Activated CD4-positive, CD25-positive, alpha-beta regulatory T cell treated with anti-CD3 and anti-CD28 coated beads, Interleukin-2, amount 50 U/mL, for 16 hours (primary cell): ENCODE measurements around the gene FCGR3A.
"Not testable (repeated sequence)": the region's sequence is repeated elsewhere in the genome, so short reads cannot be mapped to it uniquely, and the experiment has no call there.

Experiments used
- DNase-seq: peaks from one replicate; pipeline ENCODE4 v3.0.0-alpha.2; 2020; ENCODE audit warnings: low read depth, low spot score

The FCGR3A gene

GRCh38 chr1:161530671-161531641 is 18.7 kb downstream of the FCGR3A start:
- peak; percentile 76 for DNase-seq

DNA sequence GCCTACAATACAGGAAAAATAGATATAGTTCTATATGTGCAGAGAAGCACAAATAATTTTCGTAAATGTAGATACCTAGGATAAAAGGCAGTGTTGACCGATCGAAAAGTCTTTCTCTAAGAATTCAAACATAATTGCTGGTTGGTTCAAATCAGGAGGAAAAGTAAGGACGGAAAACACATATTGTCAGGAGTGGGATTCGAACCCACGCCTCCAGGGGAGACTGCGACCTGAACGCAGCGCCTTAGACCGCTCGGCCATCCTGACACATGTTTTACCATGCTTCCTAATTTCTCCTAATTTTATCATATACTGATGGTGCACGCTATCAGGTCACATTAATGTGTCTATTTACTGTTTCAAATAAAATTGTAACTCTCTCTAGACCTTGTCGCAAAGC is 19.5 kb downstream of the FCGR3A start:
- DNase-seq: peak; percentile 42

DNA sequence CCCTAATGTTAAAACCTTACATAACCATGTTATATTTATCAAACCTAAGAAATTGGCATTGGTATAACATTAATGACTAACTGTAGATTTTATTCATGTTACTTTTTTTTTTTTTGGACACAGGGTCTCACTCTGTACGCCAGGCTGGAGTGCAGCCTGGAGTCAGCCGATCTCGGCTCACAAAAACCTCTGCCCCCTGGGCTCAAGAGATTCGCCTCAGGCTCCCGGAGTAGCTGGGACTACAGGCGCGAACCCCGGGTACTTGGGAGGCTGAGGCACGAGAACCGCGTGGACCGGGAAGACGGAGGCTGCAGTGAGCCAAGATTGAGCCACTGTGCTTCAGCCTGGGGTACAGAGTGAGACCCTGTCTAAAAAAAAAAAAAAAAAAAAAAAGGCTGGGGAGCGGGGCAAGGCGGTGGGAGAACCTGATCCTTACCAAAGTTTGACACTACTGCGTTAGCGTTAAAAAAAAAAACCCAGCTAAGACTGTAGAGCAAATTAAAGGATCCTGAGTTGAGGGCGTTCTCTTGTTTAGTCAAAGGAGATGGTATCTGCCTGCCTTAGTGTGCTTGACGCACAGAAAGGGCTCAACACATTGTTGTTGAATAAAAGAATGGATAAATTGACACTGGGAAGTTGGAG is 20.0 kb downstream of the FCGR3A start:
- DNase-seq: not testable (repeated sequence)

DNA sequence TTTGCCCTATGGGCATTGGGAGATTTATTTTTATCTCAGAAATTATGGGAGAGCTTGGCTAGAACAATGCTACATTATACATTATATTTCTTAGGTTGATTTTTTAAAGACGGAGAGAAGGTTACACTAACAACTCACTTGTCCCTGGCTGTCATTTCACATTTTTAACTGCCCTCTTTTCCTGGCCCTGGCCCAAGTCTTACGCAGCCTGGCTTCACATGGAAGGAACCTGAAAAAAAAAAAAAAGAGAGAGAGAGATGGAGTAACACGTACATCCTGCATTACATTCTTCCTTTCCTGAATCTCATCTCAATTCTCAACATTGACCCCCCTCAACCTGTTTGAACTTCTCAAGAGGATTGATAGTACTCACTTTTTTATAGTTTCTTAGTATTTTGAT is 21.1 kb downstream of the FCGR3A start:
- not testable (repeated sequence) for DNase-seq

- not testable (repeated sequence) for DNase-seq
Measured at GRCh38 chr1:161525918-161526317, 23.7 kb downstream of the FCGR3A start.

DNA sequence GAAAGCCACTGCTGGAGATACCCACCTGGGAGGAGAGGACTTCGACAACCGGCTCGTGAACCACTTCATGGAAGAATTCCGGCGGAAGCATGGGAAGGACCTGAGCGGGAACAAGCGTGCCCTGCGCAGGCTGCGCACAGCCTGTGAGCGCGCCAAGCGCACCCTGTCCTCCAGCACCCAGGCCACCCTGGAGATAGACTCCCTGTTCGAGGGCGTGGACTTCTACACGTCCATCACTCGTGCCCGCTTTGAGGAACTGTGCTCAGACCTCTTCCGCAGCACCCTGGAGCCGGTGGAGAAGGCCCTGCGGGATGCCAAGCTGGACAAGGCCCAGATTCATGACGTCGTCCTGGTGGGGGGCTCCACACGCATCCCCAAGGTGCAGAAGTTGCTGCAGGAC is 24.3 kb downstream of the FCGR3A start:
- not testable (repeated sequence) for DNase-seq

DNA sequence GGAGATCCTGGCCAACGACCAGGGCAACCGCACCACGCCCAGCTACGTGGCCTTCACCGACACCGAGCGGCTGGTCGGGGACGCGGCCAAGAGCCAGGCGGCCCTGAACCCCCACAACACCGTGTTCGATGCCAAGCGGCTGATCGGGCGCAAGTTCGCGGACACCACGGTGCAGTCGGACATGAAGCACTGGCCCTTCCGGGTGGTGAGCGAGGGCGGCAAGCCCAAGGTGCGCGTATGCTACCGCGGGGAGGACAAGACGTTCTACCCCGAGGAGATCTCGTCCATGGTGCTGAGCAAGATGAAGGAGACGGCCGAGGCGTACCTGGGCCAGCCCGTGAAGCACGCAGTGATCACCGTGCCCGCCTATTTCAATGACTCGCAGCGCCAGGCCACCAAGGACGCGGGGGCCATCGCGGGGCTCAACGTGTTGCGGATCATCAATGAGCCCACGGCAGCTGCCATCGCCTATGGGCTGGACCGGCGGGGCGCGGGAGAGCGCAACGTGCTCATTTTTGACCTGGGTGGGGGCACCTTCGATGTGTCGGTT is 24.8 kb downstream of the FCGR3A start:
- not testable (repeated sequence) for DNase-seq

DNA sequence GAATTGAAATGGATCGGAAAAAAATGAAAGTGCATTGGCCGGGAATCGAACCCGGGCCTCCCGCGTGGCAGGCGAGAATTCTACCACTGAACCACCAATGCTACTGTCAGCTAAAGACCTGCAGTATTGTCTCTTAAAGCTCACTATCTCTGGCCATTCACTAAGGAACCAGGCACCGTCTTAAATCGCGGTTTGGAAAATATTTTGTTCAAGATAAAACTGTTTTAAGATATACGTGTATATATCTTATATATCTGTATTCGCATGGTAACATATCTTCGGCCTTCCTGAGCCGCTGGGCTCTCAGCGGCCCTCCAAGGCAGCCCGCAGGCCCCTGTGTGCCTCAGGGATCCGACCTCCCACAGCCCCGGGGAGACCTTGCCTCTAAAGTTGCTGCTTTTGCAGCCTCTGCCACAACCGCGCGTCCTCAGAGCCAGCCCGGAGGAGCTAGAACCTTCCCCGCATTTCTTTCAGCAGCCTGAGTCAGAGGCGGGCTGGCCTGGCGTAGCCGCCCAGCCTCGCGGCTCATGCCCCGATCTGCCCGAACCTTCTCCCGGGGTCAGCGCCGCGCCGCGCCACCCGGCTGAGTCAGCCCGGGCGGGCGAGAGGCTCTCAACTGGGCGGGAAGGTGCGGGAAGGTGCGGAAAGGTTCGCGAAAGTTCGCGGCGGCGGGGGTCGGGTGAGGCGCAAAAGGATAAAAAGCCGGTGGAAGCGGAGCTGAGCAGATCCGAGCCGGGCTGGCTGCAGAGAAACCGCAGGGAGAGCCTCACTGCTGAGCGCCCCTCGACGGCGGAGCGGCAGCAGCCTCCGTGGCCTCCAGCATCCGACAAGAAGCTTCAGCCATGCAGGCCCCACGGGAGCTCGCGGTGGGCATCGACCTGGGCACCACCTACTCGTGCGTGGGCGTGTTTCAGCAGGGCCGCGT is 25.5 kb downstream of the FCGR3A start, which contains the start of gene HSPA6:
Gene HSPA6, plus strand, starts transcription at position 724 of the 925 bp plus-strand sequence. Its CDS starts 119 bp downstream, at position 843.
- peak; percentile 72 for DNase-seq

- DNase-seq: not testable (repeated sequence)
Measured at GRCh38 chr1:161523041-161523816, 26.4 kb downstream of the FCGR3A start.

DNA sequence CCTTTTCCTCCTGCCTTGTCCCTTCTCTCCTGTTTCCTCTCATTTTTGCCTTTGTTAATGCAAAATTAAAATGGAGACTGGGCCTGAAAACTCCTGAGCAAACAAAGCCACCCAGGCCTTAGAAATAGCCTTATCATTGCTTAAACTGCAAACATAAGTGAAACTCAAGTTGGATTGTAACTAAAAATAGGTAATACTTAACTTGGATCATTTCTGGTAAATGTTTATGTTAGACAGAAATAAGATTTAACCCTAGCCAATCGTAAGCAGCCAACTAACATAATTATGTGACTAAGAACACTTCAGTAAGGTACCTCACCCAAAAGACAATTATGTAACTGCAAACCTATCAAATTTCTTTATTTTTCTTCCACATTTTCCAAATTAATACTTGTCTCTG is 35.7 kb downstream of the FCGR3A start:
- DNase-seq: not testable (repeated sequence)

- not testable (repeated sequence) for DNase-seq
Measured at GRCh38 chr1:161513448-161513780, 36.2 kb downstream of the FCGR3A start.

DNA sequence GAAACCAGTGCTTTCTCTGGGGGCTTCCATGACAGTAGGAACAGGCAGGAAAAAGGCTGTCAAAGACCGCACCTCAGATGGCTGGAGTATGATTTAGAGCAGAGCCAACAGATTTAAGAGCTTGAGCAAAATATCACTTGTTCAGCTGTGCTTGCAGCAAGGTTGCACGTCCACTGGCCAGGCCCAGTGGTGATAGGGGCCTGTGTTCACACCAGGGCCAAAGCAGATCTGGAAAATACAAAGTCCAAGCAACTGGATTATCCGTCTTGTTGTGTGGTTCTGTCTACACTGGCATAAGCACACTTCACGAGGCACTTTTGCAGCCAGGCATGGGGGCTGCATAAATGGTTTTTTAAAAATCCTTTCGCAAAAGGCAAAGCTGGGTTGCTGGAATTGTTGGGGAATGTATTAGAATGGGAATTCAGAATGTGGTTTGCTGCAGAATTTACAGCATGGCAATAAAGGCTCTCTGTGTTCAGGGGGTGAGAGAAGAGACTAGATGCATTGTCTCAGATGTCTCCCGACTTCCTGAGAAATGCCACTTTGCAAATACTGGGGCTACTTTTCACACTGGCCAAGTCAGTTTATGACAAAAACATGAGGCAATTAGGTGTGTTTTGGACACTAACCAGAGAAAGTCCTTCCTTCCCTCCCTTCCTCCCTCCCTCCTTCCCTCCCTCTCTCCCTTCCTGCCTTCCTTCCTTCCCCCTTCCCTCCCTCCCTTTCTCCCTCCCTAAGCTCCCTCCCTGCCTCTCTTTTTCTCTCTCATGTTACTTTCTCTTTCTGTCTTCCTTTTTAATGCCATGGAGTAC is 36.8 kb downstream of the FCGR3A start:
- DNase-seq: not testable (repeated sequence)

DNA sequence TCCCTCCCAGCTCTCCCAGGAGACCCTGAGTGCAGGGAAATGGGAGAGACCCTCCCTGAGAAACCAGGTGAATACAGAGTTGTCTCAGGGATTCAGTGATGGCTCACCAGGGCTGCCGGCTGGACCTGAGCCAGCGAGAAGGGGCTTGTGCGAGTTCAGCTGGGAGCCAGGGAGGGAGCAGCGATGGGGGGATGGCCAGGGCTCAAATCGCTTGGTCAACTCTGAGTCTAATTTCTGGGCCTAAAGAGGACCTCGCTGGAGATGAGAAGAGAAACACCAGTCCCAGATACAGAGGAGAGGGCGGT is 37.9 kb downstream of the FCGR3A start:
- no peak for DNase-seq

DNA sequence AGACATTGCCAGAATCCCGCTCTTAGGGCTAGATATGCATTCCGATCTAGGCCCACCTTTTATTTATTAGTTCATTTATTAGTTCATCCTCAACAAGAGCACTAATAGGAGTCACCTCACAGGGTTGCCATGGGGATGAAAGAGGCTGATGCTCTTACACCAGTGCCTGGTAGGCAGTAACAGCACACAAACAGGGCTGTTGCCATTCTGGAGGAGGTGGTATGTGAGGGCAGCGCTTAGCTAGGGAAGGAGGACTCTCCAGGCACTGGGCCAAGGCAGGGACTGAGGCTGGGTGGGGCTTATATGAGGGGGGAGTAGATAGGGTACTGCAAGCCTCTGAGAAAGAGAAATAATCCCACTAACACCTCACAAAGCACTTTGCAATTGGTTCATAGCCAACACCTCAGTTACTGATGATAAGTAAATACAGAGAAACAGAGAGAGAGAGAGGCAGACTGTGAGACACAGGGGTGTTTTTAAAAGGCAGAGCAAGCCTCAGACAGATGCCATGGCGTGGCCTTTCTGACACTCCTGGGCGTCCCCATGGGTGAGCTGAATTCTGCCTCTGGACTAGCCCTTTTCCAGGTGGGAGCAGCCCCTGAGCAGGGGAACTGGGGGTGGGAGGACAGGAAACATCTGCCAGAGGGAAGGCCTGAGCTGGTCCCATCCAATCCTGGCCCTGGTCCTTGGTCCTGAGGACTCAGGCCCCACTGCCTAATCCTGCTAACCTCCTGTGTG is 38.4 kb downstream of the FCGR3A start:
- no peak for DNase-seq

GRCh38 chr1:161510477-161510876 is 39.1 kb downstream of the FCGR3A start:
- DNase-seq: no peak

DNA sequence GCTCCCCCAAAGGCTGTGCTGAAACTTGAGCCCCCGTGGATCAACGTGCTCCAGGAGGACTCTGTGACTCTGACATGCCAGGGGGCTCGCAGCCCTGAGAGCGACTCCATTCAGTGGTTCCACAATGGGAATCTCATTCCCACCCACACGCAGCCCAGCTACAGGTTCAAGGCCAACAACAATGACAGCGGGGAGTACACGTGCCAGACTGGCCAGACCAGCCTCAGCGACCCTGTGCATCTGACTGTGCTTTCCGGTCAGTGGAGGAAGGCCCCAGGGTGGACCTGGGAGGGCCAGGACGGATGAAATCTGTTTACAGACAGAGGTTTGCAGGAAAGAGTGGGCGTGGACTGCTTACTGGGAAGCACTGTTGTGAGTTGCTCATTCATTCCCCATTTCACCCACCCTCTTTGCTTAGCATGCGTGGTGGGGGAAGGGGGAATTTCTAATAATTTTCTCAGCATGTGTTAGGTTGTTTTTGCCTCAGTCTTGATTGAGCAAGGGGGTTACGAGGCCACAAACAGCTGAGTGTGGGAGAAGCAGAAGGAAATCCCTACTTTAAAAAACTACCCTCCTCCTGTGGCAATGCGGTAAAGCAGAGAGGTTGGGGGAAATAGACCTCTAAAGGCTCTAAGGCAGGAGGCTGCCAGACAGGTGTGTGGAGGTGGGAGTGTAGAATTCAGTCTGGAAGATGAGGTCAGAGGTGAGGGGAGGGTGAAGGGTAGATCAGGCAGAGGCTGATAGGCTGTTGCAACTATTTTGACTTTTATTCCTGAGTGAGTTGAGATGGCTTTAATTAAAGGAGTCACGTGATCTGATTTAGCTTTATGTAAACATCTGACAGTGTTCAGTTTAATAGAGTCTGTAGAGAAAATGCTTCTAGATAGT is 43.0 kb downstream of the FCGR3A start:
- DNase-seq: no peak

GRCh38 chr1:161505686-161506085 is 43.9 kb downstream of the FCGR3A start:
- DNase-seq: no peak

DNA sequence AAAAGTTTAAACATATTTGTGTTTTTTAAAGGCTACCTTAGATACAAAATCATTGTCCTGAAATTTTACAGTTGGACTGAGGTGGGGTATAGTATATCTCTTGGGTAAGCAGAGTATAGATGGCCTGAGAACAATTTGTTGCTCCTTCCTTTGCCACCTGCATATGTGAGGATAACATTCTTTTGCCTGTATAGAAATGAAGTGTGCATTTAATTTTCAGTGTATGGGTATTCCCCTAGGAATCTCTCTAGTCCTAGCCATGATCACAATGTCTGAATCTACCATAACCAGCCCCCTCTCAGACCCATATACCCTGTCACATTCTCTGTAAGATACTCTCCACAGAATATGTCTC is 46.2 kb downstream of the FCGR3A start:
- no peak for DNase-seq
